ENCODE results near the gene FAM161B. TPM values are rescaled to one million over a fixed set of nuclear protein-coding genes. Genes with fewer than 3 reads are reported as not detected.

The FAM161B gene
- total RNA-seq, 1 donor from 2014 or later: 2.8 TPM

Other genes with a start within 250 kb of the FAM161B start
- 11.3 and 15.1 TPM in 2 replicates for gene PNMA1, start 235.7 kb downstream of the FAM161B start, total RNA-seq
- 1.3 and 1.8 TPM in 2 replicates for gene PTGR2, start 98.3 kb downstream of the FAM161B start, total RNA-seq
- 42.9 and 52.4 TPM in 2 replicates for gene ZNF410, start 63.2 kb downstream of the FAM161B start, total RNA-seq
- gene COQ6, start 208 bp upstream of the FAM161B start, total RNA-seq: 12.4 and 16.5 TPM in 2 replicates
- gene ENTPD5, start 69.2 kb upstream of the FAM161B start, total RNA-seq: 5.0 and 6.3 TPM in 2 replicates
- gene BBOF1, start 69.3 kb upstream of the FAM161B start, total RNA-seq: 0.40 and 0.44 TPM in 2 replicates
- 9.8 and 17.9 TPM in 2 replicates for gene ALDH6A1, start 134.4 kb upstream of the FAM161B start, total RNA-seq
- 6.5 and 10.3 TPM in 2 replicates for gene LIN52, start 134.9 kb upstream of the FAM161B start, total RNA-seq

All from lung microvascular endothelial cell (primary cell).